SK-N-MC (cell line): ENCODE results near the gene BMPR1B.

Experiments used
- DNase-seq: peaks from one replicate; pipeline ENCODE4 v3.0.0-alpha.2; 2011; ENCODE audit warnings: low read depth, low spot score
- H3K27ac ChIP-seq: fragments of 200-600 bp; sonication (generic); 2 replicates; pipeline ENCODE4 v1.5.1; 2016; ENCODE audit warnings: mixed run types
- H3K36me3 ChIP-seq: fragments of 200-600 bp; sonication (generic); 2 replicates; pipeline ENCODE4 v1.6.1; 2017; ENCODE audit warnings: antibody characterized with exemption, low read length, mixed read lengths; ENCODE audit not compliant: insufficient read depth
- H3K4me3 ChIP-seq: fragments of 200-600 bp; sonication (generic); 2 replicates; pipeline ENCODE4 v1.5.1; 2016
- H3K9ac ChIP-seq: fragments of 200-600 bp; sonication (generic); 2 replicates; pipeline ENCODE4 v1.8.0; 2017; ENCODE audit warnings: mixed run types, mixed read lengths; ENCODE audit not compliant: insufficient read length
- H3K9me3 ChIP-seq: fragments of 200-600 bp; sonication (generic); 2 replicates; pipeline ENCODE4 v1.6.1; 2017; ENCODE audit warnings: low read depth, mild to moderate bottlenecking, antibody characterized with exemption, low read length, moderate library complexity, mixed read lengths
- EZH2 ChIP-seq: fragments of 200-600 bp; sonication (generic); IDR thresholded peaks from one replicate; pipeline ENCODE4 v1.6.1; 2017; ENCODE audit warnings: antibody characterized with exemption
- FOXP2 ChIP-seq: optimal IDR thresholded peaks from 2 replicates; pipeline ENCODE3; 2011; ENCODE audit warnings: mild to moderate bottlenecking, moderate library complexity; ENCODE audit not compliant: insufficient read depth; ENCODE audit errors: extremely low read length, control extremely low read depth
- POLR2AphosphoS5 ChIP-seq: IDR thresholded peaks from 2 replicates; pipeline ENCODE4 v1.6.1; 2012; ENCODE audit warnings: mild to moderate bottlenecking, low read depth, low read length, borderline replicate concordance

Gene BMPR1B

GRCh38 chr4:94978904-94979303 is 221.1 kb downstream of the BMPR1B start:
- Histone ChIP-seq H3K9me3 (no peaks in the 10 kb centered on the region), H3K27ac (no peak overlapping the region), H3K36me3 (no peaks in the 10 kb centered on the region), H3K4me3 (no peak overlapping the region), H3K9ac (no peak overlapping the region)
- no peak for DNase-seq
- TF ChIP-seq POLR2AphosphoS5 (no peak), EZH2 (no peak), FOXP2 (no peak)

GRCh38 chr4:94979621-94980020 is 221.9 kb downstream of the BMPR1B start:
- no peak overlapping the region for H3K27ac ChIP-seq
- DNase-seq = no peak
- H3K4me3 ChIP-seq = no peak overlapping the region
- TF ChIP-seq POLR2AphosphoS5 (no peak), EZH2 (no peak)
- H3K36me3 ChIP-seq = no peaks in the 10 kb centered on the region
- no peaks in the 10 kb centered on the region for H3K9me3 ChIP-seq
- no peak overlapping the region for H3K9ac ChIP-seq

GRCh38 chr4:94995684-94996394 is 238.1 kb downstream of the BMPR1B start:
- Histone ChIP-seq H3K27ac (peak overlapping the region; percentile 79; the same call in 1 of the 2 replicates), H3K9ac (peak overlapping the region; percentile 61), H3K9me3 (no peaks in the 10 kb centered on the region), H3K4me3 (peak overlapping the region; percentile 73), H3K36me3 (no peaks in the 10 kb centered on the region)
- TF ChIP-seq FOXP2 = peak; percentile 93
- no peak for TF ChIP-seq POLR2AphosphoS5
- no peak for TF ChIP-seq EZH2
- peak; percentile 34 for DNase-seq

- Histone ChIP-seq H3K9me3 (no peaks in the 10 kb centered on the region), H3K36me3 (no peaks in the 10 kb centered on the region), H3K27ac (no peak overlapping the region), H3K4me3 (no peak overlapping the region), H3K9ac (no peak overlapping the region)
- DNase-seq = no peak
- TF ChIP-seq FOXP2 (no peak), POLR2AphosphoS5 (no peak), EZH2 (no peak)
Observed at GRCh38 chr4:95000076-95000648, 242.4 kb downstream of the BMPR1B start.

- DNase-seq = no peak
- no peaks in the 10 kb centered on the region for H3K9me3 ChIP-seq
- H3K4me3 ChIP-seq = no peak overlapping the region
- no peaks in the 10 kb centered on the region for H3K36me3 ChIP-seq
- no peak for TF ChIP-seq EZH2
- TF ChIP-seq POLR2AphosphoS5 = no peak
- TF ChIP-seq FOXP2 = no peak
- H3K9ac ChIP-seq = no peak overlapping the region
- H3K27ac ChIP-seq = no peak overlapping the region
Observed at GRCh38 chr4:95004912-95005311, 247.2 kb downstream of the BMPR1B start.

GRCh38 chr4:95007998-95008397 is 250.2 kb downstream of the BMPR1B start:
- no peak overlapping the region for H3K4me3 ChIP-seq
- no peaks in the 10 kb centered on the region for H3K36me3 ChIP-seq
- DNase-seq = no peak
- H3K9ac ChIP-seq = no peak overlapping the region
- TF ChIP-seq FOXP2 (no peak), EZH2 (no peak), POLR2AphosphoS5 (no peak)
- no peak overlapping the region for H3K27ac ChIP-seq
- no peaks in the 10 kb centered on the region for H3K9me3 ChIP-seq

GRCh38 chr4:95013236-95013635 is 255.5 kb downstream of the BMPR1B start:
- Histone ChIP-seq H3K9ac (no peak overlapping the region), H3K27ac (no peak overlapping the region), H3K9me3 (no peaks in the 10 kb centered on the region), H3K4me3 (no peak overlapping the region), H3K36me3 (no peaks in the 10 kb centered on the region)
- DNase-seq = no peak
- no peak for TF ChIP-seq POLR2AphosphoS5
- no peak for TF ChIP-seq EZH2
- no peak for TF ChIP-seq FOXP2

- Histone ChIP-seq H3K4me3 (no peak overlapping the region), H3K27ac (no peak overlapping the region), H3K9ac (no peak overlapping the region), H3K9me3 (no peaks in the 10 kb centered on the region), H3K36me3 (no peaks in the 10 kb centered on the region)
- no peak for DNase-seq
- TF ChIP-seq POLR2AphosphoS5 = no peak
- no peak for TF ChIP-seq EZH2
- TF ChIP-seq FOXP2 = no peak
Observed at GRCh38 chr4:95014068-95014467, 256.3 kb downstream of the BMPR1B start.
